NCI-H2081 (cell line): ENCODE results near the gene MUC5B.

Experiments used
- DNase-seq, 2 experiments: peaks; one replicate each; lab custom pipeline; 2025; lab: John Stamatoyannopoulos, UW

Gene MUC5B

DNA sequence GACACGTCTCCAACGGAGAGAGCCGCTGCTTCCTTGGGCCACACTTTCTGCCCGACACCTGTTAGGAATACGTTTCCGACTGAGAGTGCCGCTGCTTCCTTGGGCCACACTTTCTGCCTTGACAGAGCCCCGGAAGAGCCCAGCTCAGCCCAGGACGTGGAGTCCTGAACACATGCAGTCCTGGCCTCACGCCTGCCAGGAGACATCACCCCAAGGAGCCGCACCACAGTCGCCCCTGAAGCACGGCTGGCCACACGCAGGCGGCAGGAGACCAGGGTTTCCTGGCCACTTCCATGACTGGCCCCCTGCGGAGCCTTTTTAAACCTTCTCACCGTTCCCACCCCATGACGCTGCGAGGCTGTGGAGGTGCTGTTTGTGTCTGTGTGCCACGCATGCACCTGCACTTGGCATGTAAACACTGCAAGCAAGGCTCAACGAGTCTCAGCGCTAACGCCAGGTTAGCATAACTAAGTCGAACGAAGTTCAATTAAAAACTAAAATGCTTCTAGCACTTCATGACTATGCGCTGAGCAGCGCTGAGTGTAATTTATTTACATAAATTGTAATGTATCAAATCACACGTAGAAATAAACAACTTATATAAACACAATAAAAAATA, 77.8 kb downstream of the MUC5B start:
- no peak for DNase-seq

GRCh38 chr11:1301220-1302000, 78.5 kb downstream of the MUC5B start:
- no peak for DNase-seq

DNA sequence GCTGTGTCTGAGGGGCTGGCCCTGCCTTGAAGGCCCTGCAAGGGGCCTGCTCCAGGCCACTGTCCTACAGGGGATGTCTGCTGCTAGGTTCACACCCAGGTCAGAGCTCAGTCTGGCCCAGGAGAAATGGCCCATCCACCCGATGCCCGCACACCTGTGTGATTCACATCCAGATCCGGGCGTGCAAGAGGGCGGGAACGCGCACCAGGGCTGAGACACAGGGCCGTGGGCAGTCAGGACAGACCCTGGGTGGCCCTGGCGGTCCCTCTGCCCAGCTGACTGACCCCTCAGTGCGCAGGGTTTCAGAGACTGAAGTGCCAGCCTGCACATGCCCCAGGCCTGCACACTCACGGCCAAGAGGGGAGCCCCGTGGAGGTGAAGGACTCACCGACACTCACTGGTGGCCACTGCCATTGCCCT, 79.2 kb downstream of the MUC5B start:
- DNase-seq: no peak

GRCh38 chr11:1302461-1303125, 79.7 kb downstream of the MUC5B start:
- no peak for DNase-seq

DNA sequence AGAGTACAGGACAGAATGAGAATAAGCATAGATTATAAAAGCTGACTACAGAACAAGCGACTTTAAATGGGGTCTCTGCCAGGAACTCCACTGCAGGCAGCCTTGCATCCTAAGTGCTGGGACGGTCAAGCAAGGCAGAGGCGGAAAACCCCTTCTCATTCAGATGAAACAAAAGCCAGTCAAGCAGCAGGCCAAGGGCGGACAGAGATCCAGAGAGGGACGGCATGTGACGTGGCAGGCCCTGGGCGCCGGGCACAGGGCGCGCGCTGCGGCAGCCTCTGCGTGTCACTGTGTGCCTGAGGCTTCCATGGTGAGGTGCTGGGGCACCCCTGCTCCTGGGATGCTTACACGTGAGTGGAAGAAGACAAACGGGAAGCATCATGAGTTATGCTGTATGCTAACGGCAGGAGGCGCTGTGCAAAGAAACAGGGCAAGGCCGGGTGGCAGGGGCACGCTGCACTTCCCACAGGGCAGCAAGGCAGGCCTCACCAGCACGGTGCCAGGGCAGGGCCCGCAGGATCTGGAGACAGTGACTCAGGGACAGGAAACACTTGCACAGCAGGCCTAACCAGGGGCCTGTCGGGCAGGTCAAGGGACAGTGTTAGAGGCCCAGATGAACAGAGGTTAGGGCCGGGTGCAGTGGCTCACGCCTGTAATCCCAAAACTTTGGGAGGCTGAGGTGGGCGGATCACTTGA, 80.4 kb downstream of the MUC5B start:
- no peak for DNase-seq

DNA sequence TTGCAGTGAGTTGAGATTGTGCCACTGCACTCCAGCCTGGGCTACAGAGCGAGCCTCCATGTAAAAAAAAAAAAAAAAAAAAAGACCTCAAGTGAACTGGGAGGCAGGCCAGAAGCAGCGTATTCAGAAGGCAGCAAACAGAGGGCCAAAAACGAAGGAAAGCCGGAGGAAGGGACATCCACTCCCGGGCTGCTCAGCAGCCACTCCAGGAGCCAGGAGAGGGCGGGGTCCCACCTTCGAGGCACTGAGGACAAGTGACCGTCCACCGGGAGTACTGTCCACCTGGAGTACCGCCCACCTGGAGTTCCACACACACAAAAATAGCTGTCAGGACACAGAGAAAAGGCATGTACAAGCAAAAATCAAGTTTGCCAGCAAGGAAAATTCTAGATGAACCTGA, 81.1 kb downstream of the MUC5B start:
- no peak for DNase-seq

- DNase-seq: no peak
Observed at GRCh38 chr11:1304380-1304779, 81.5 kb downstream of the MUC5B start.

DNA sequence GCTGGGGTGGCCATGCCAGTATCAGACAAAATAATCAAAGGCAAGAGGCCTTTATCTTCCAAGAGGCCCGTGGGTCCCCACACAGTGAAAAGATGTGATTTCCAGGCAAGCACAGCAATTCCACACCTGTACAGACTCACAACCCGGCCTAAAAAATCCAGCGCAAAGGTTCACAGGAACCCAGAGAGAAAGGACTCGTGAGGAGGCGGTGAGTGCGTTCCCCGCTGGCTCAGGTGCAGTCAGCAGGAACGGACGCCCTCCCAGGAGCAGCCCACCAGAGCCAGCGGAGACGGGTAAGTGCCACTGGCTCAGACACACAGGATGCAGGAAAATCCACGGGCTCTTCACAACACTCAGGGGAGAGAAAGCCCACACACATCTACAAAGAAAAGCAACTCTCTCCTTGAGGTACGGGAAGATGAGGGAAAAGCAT, 82.2 kb downstream of the MUC5B start:
- DNase-seq: no peak

- DNase-seq: no peak
Observed at GRCh38 chr11:1305501-1306056, 82.7 kb downstream of the MUC5B start.

DNA sequence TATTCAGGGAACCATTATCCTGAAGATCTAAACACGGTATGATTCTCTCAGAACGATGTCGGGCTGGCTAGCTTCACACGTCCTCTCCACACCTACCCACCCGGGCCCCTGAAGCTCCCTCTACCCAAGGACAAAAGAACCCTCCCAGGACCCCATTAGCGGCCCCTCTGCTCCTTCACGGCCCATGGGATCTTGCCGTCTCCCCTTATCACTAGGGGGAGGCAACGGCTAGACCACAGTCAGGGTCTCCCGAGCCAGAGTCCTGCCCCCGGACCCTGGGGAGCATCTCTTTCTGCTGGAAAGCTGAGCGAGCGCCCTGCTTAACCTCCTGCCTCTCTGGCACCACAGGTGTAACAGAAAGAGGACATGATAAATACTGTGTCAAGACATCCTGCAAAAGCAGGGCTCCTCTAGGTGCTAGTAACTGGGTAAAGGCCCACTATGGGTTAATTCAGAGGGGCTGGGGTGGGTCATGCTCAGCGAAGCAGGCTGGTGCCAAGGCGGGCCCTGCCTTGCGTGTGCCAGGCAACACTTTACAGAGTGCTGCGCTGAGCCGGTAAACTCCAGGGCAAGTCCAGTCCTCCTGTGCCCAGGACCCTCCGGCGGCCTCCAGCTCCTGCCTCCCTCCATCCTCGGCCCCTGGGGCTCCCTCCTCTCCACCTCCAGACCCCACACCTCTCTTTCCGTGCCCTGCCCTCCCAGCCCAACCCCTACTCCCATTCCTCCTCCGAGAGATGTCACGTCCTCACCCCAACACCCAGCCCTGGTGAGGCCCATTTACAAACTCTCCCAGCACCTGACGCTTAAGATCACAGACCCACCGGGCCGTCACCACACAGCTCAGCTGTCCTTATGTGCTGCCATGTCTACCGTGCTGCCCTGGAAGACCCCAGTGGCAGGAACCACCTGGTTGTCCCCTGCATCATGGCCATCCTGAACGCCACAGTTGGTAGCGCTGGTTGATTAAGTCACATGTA, 83.6 kb downstream of the MUC5B start:
- no peak for DNase-seq

- no peak for DNase-seq
Observed at GRCh38 chr11:1307163-1307870, 84.5 kb downstream of the MUC5B start.

- no peak for DNase-seq
Observed at GRCh38 chr11:1307998-1308742, 85.3 kb downstream of the MUC5B start.

DNA sequence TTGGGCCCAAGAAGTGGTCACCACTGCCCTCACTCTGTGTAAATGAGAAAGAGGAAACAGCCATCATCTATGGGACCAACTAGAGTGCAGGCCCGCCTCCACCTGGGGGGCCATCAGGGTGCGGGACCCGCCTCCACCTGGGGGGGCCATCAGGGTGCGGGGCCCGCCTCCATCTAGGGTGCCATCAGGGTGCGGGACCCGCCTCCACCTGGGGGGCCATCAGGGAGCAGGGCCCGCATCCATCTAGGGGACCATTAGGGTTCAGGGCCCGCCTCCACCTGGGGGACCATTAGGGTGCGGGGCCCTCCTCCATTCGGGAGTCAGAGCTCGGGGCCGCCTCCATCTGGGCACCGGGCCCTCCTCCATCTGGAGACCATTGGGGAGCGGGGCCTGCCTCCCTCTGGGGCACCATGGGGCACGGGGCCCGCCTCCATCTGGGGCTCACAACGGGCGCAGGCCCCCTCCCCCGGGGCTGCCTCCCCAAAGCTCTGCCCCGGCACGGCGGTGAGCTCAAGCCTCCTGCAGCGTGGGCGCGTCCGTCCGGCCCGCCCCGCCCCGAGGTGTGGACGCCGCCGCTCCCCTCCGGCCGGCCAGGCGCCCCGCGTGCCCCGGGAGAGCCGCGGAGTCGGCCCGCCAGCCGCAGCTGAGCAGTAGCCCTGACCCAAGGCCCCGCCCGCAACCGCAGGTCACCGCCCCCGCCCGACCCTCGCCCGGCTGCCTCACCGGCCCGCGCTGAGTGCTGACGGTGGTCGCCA, 86.1 kb downstream of the MUC5B start:
- no peak for DNase-seq

DNA sequence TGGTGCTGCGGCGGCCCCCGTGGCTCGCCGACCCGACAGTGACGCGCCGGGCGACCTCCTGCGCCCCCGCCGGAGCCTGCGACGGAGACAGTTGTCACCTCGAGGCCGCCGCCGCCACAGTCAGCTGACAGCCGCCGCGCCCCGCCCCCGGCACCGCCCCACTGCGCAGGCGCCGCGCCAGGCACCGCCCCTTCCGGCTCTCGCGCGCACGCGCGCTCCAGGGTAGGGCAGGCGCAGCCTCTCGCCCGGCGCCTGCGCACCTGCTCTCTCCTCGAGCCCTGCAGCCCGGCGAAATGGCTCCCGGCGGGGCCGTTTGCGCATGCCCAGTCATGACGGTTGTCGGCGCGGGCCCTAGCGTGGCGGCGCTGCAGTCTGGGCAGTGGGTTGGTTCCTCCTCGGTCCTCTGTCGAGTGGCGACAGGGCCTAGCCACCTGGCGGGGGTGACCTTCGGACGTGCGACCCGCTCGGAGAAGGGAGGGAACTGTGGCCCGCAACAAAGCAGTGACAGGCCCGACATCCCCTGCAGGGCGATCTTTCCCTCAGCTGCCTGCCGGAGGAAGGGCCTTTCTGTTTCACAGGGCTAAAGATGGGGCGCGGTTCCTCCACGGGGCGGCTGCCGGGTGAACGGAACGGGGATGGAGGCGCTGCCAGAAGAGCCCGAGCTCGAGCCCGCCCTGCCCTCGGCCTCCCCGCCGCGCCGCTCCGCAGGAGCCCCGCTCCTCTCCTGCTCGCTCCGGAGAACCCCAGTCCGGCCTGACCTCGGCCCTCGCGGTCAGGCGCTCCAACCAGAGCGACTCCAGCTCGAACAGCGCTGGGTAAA, 86.8 kb downstream of the MUC5B start, which contains the start of gene TOLLIP:
Gene TOLLIP, minus strand, starts transcription at position 135 of the 820 bp plus-strand sequence. Its CDS starts 134 bp downstream, at position 1.
- peak; percentile 89 to 93 for DNase-seq

- no peak for DNase-seq
Observed at GRCh38 chr11:1310318-1310687, 87.4 kb downstream of the MUC5B start.

DNA sequence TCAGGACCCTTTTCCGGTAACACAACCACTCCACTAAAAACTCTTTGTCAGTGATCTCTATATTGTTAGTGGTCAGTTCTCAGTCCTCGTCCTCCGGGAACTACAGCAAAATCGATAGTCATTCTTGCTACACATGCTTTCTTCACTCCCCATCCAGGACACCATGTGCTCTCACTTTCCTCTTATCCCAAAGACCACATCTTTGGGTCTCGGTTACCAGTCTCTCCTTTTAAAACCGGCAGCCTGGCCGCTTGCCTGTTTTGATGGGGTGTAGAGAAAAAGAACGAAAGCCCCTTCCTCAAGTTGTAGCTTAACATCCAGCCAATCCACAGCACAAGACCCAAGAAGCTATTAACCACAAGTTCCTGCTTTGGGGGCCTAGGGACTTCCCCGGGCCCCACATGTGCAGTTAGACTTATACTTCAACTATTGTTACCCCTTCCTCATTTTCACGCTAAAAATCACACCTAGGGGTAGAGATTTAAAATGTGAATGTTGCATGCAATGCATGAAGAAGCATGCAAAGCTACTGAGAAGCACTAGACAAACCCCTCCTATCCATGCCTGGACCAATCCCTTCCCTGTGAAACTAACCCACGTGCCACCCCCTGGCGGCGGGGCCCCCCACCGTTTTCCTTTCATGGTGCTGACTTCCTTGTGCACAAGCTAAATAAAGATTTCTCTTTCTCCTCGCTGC, 88.1 kb downstream of the MUC5B start:
- DNase-seq: no peak
